ENCODE measurements around the gene OPA1.

Gene OPA1

GRCh38 chr3:193688834-193689714 is 96.1 kb downstream of the OPA1 start:
- Histone ChIP-seq H3K27ac (ENCODE audit: insufficient read depth, low read length, poor library complexity, severe bottlenecking) (no peak overlapping the region), H3K9me3 (ENCODE audit: control insufficient read depth, low read length) (no peaks in the 10 kb centered on the region), H3K27me3 (replicated peaks; ENCODE audit: control insufficient read depth, insufficient read depth, low read length, poor library complexity, severe bottlenecking) (no peaks in the 10 kb centered on the region), H3K36me3 (ENCODE audit: control insufficient read depth, insufficient read depth, low read length) (peaks cover 11% of the 10 kb centered on the region), H3K4me3 (ENCODE audit: insufficient read depth, low read depth, low read length, poor library complexity, severe bottlenecking) (no peak overlapping the region), H3K4me1 (ENCODE audit: control insufficient read depth, insufficient read depth, low read length, poor library complexity, severe bottlenecking) (no peaks in the 10 kb centered on the region)
- DNase-seq = no peak

- Histone ChIP-seq H3K4me3 (ENCODE audit: insufficient read depth, low read depth, low read length, poor library complexity, severe bottlenecking) (no peak overlapping the region), H3K27me3 (replicated peaks; ENCODE audit: control insufficient read depth, insufficient read depth, low read length, poor library complexity, severe bottlenecking) (no peaks in the 10 kb centered on the region), H3K36me3 (ENCODE audit: control insufficient read depth, insufficient read depth, low read length) (peaks cover 23% of the 10 kb centered on the region), H3K4me1 (ENCODE audit: control insufficient read depth, insufficient read depth, low read length, poor library complexity, severe bottlenecking) (no peaks in the 10 kb centered on the region), H3K9me3 (ENCODE audit: control insufficient read depth, low read length) (no peaks in the 10 kb centered on the region), H3K27ac (ENCODE audit: insufficient read depth, low read length, poor library complexity, severe bottlenecking) (no peak overlapping the region)
- no peak for DNase-seq
Observed at GRCh38 chr3:193693774-193694173, 100.8 kb downstream of the OPA1 start.

- H3K27me3 ChIP-seq (replicated peaks; ENCODE audit: control insufficient read depth, insufficient read depth, low read length, poor library complexity, severe bottlenecking) = no peaks in the 10 kb centered on the region
- no peak overlapping the region for H3K4me3 ChIP-seq (ENCODE audit: insufficient read depth, low read depth, low read length, poor library complexity, severe bottlenecking)
- no peaks in the 10 kb centered on the region for H3K4me1 ChIP-seq (ENCODE audit: control insufficient read depth, insufficient read depth, low read length, poor library complexity, severe bottlenecking)
- no peak for DNase-seq
- H3K36me3 ChIP-seq (ENCODE audit: control insufficient read depth, insufficient read depth, low read length) = no peaks in the 10 kb centered on the region
- no peak overlapping the region for H3K27ac ChIP-seq (ENCODE audit: insufficient read depth, low read length, poor library complexity, severe bottlenecking)
- no peaks in the 10 kb centered on the region for H3K9me3 ChIP-seq (ENCODE audit: control insufficient read depth, low read length)
Observed at GRCh38 chr3:193701953-193702635, 109.1 kb downstream of the OPA1 start.

- no peaks in the 10 kb centered on the region for H3K27me3 ChIP-seq (replicated peaks; ENCODE audit: control insufficient read depth, insufficient read depth, low read length, poor library complexity, severe bottlenecking)
- no peaks in the 10 kb centered on the region for H3K4me1 ChIP-seq (ENCODE audit: control insufficient read depth, insufficient read depth, low read length, poor library complexity, severe bottlenecking)
- H3K36me3 ChIP-seq (ENCODE audit: control insufficient read depth, insufficient read depth, low read length) = no peaks in the 10 kb centered on the region
- H3K9me3 ChIP-seq (ENCODE audit: control insufficient read depth, low read length) = no peaks in the 10 kb centered on the region
- DNase-seq = no peak
- H3K27ac ChIP-seq (ENCODE audit: insufficient read depth, low read length, poor library complexity, severe bottlenecking) = no peak overlapping the region
- no peak overlapping the region for H3K4me3 ChIP-seq (ENCODE audit: insufficient read depth, low read depth, low read length, poor library complexity, severe bottlenecking)
Observed at GRCh38 chr3:193702967-193703366, 110.0 kb downstream of the OPA1 start.

GRCh38 chr3:193704431-193704830 is 111.4 kb downstream of the OPA1 start:
- Histone ChIP-seq H3K27ac (ENCODE audit: insufficient read depth, low read length, poor library complexity, severe bottlenecking) (no peak overlapping the region), H3K9me3 (ENCODE audit: control insufficient read depth, low read length) (no peaks in the 10 kb centered on the region), H3K4me1 (ENCODE audit: control insufficient read depth, insufficient read depth, low read length, poor library complexity, severe bottlenecking) (no peaks in the 10 kb centered on the region), H3K36me3 (ENCODE audit: control insufficient read depth, insufficient read depth, low read length) (no peaks in the 10 kb centered on the region), H3K4me3 (ENCODE audit: insufficient read depth, low read depth, low read length, poor library complexity, severe bottlenecking) (no peak overlapping the region), H3K27me3 (replicated peaks; ENCODE audit: control insufficient read depth, insufficient read depth, low read length, poor library complexity, severe bottlenecking) (no peaks in the 10 kb centered on the region)
- DNase-seq = no peak

- no peaks in the 10 kb centered on the region for H3K27me3 ChIP-seq (replicated peaks; ENCODE audit: control insufficient read depth, insufficient read depth, low read length, poor library complexity, severe bottlenecking)
- H3K4me3 ChIP-seq (ENCODE audit: insufficient read depth, low read depth, low read length, poor library complexity, severe bottlenecking) = no peak overlapping the region
- no peaks in the 10 kb centered on the region for H3K4me1 ChIP-seq (ENCODE audit: control insufficient read depth, insufficient read depth, low read length, poor library complexity, severe bottlenecking)
- no peaks in the 10 kb centered on the region for H3K9me3 ChIP-seq (ENCODE audit: control insufficient read depth, low read length)
- DNase-seq = no peak
- H3K27ac ChIP-seq (ENCODE audit: insufficient read depth, low read length, poor library complexity, severe bottlenecking) = no peak overlapping the region
- no peaks in the 10 kb centered on the region for H3K36me3 ChIP-seq (ENCODE audit: control insufficient read depth, insufficient read depth, low read length)
Observed at GRCh38 chr3:193708270-193708669, 115.3 kb downstream of the OPA1 start.

- H3K36me3 ChIP-seq (ENCODE audit: control insufficient read depth, insufficient read depth, low read length) = no peaks in the 10 kb centered on the region
- DNase-seq = no peak
Observed at GRCh38 chr3:193710286-193711165, 117.5 kb downstream of the OPA1 start.

GRCh38 chr3:193711166-193711485 is 118.1 kb downstream of the OPA1 start:
- Histone ChIP-seq H3K27ac (ENCODE audit: insufficient read depth, low read length, poor library complexity, severe bottlenecking) (no peak overlapping the region), H3K36me3 (ENCODE audit: control insufficient read depth, insufficient read depth, low read length) (no peaks in the 10 kb centered on the region), H3K4me1 (ENCODE audit: control insufficient read depth, insufficient read depth, low read length, poor library complexity, severe bottlenecking) (no peaks in the 10 kb centered on the region), H3K27me3 (replicated peaks; ENCODE audit: control insufficient read depth, insufficient read depth, low read length, poor library complexity, severe bottlenecking) (no peaks in the 10 kb centered on the region), H3K9me3 (ENCODE audit: control insufficient read depth, low read length) (peaks cover 7% of the 10 kb centered on the region), H3K4me3 (ENCODE audit: insufficient read depth, low read depth, low read length, poor library complexity, severe bottlenecking) (no peak overlapping the region)
- DNase-seq = no peak

More at GRCh38 chr3:193710286-193711165, 117.5 kb downstream of the OPA1 start:
- no peak overlapping the region for H3K4me3 ChIP-seq (ENCODE audit: insufficient read depth, low read depth, low read length, poor library complexity, severe bottlenecking)
- H3K27me3 ChIP-seq (replicated peaks; ENCODE audit: control insufficient read depth, insufficient read depth, low read length, poor library complexity, severe bottlenecking) = no peaks in the 10 kb centered on the region
- H3K9me3 ChIP-seq (ENCODE audit: control insufficient read depth, low read length) = peaks cover 7% of the 10 kb centered on the region
- no peaks in the 10 kb centered on the region for H3K4me1 ChIP-seq (ENCODE audit: control insufficient read depth, insufficient read depth, low read length, poor library complexity, severe bottlenecking)
- no peak overlapping the region for H3K27ac ChIP-seq (ENCODE audit: insufficient read depth, low read length, poor library complexity, severe bottlenecking)

GRCh38 chr3:193711523-193711963 is 118.5 kb downstream of the OPA1 start:
- Histone ChIP-seq H3K27ac (ENCODE audit: insufficient read depth, low read length, poor library complexity, severe bottlenecking) (no peak overlapping the region), H3K36me3 (ENCODE audit: control insufficient read depth, insufficient read depth, low read length) (no peaks in the 10 kb centered on the region), H3K4me3 (ENCODE audit: insufficient read depth, low read depth, low read length, poor library complexity, severe bottlenecking) (no peak overlapping the region), H3K4me1 (ENCODE audit: control insufficient read depth, insufficient read depth, low read length, poor library complexity, severe bottlenecking) (no peaks in the 10 kb centered on the region), H3K27me3 (replicated peaks; ENCODE audit: control insufficient read depth, insufficient read depth, low read length, poor library complexity, severe bottlenecking) (no peaks in the 10 kb centered on the region), H3K9me3 (ENCODE audit: control insufficient read depth, low read length) (peaks cover 7% of the 10 kb centered on the region)
- no peak for DNase-seq

Measured in effector memory CD4-positive, alpha-beta T cell (primary cell).